SK-N-SH treated with all-trans-retinoic acid at 6 μM for 48 hours (cell line): ENCODE data around the gene IFT172.

Experiments
- ARNTL ChIP-seq: fragments of 450-650 bp; formaldehyde crosslinking; IDR thresholded peaks from 2 replicates; pipeline ENCODE4 v1.5.0; 2020; ENCODE audit warnings: low read depth, mild to moderate bottlenecking, moderate library complexity, borderline replicate concordance
- ESRRG ChIP-seq: fragments of 250-450 bp; sonication (Bioruptor Pico); IDR thresholded peaks from 2 replicates; pipeline ENCODE4 v1.6.1; 2021; ENCODE audit warnings: mild to moderate bottlenecking
- GLIS3 ChIP-seq: fragments of 250-450 bp; sonication (Bioruptor Pico); IDR thresholded peaks from 2 replicates; pipeline ENCODE4 v1.5.0; 2020; ENCODE audit warnings: mild to moderate bottlenecking, moderate library complexity
- ISL1 ChIP-seq: fragments of 250-450 bp; sonication (Bioruptor Pico); IDR thresholded peaks from 2 replicates; pipeline ENCODE4 v2.1.2; 2022; ENCODE audit warnings: mild to moderate bottlenecking, moderate library complexity
- PPARA ChIP-seq: fragments of 250-450 bp; sonication (Bioruptor Pico); IDR thresholded peaks from 2 replicates; pipeline ENCODE4 v1.5.0; 2020; ENCODE audit warnings: mild to moderate bottlenecking, borderline replicate concordance
- RARB ChIP-seq: fragments of 250-450 bp; sonication (Bioruptor Pico); IDR thresholded peaks from 2 replicates; pipeline ENCODE4 v1.8.0; 2021; ENCODE audit warnings: mild to moderate bottlenecking, moderate library complexity
- TOX ChIP-seq: fragments of 250-450 bp; sonication (Bioruptor Pico); IDR thresholded peaks from 2 replicates; pipeline ENCODE4 v1.8.0; 2021; ENCODE audit warnings: mild to moderate bottlenecking, moderate library complexity, borderline replicate concordance
- ZC3H10 ChIP-seq: fragments of 250-450 bp; sonication (Bioruptor Pico); IDR thresholded peaks from 2 replicates; pipeline ENCODE4 v1.5.1; 2021; ENCODE audit warnings: mild to moderate bottlenecking, moderate library complexity
- ZFP30 ChIP-seq: fragments of 450-650 bp; formaldehyde crosslinking; IDR thresholded peaks from 2 replicates; pipeline ENCODE4 v1.5.0; 2022; ENCODE audit warnings: mild to moderate bottlenecking, moderate library complexity
- ZNF70 ChIP-seq: fragments of 450-650 bp; formaldehyde crosslinking; IDR thresholded peaks from 2 replicates; pipeline ENCODE4 v1.5.0; 2020; ENCODE audit warnings: mild to moderate bottlenecking, moderate library complexity
- TF ChIP-seq, protein P1 (sequence below): fragments of 250-450 bp; sonication (Bioruptor Pico); IDR thresholded peaks from 2 replicates; pipeline ENCODE4 v1.8.0; 2021; ENCODE audit warnings: low read depth, mild to moderate bottlenecking, moderate library complexity, borderline replicate concordance
- TF ChIP-seq, protein P2 (sequence below): fragments of 250-450 bp; sonication (Bioruptor Pico); IDR thresholded peaks from 2 replicates; pipeline ENCODE4 v1.5.1; 2020; ENCODE audit warnings: low read depth, mild to moderate bottlenecking, moderate library complexity
- TF ChIP-seq, protein P3 (sequence below): fragments of 250-450 bp; sonication (Bioruptor Pico); IDR thresholded peaks from 2 replicates; pipeline ENCODE4 v1.8.0; 2020; ENCODE audit warnings: mild to moderate bottlenecking, moderate library complexity, borderline replicate concordance

DNA sequence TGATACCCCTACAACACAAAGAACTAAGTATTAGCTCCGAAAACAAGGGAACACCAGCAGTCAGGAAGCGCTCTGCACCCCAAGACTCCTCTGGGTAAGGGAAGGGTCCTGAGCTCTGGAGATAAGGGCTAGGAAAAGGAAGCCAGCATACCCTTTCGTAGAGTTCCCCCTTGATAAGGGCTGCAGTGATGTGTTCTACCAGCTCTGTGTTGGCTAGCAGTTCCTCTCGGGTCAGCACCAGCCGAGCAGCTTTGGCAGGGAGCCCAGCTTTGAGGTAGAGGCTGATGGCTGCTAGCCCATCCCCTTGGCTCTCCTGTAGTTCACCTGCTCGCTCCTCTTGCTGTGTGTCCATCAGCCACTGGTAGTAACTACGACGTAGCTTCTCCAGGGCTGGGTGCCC, 28.4 kb downstream of the IFT172 start:
- TF ChIP-seq ZC3H10 (CRISPR knock-in tag) (no peak), TOX (no peak), PPARA (CRISPR knock-in tag) (no peak), ZFP30 (CRISPR knock-in tag) (no peak), ESRRG (CRISPR knock-in tag) (no peak), ISL1 (no peak), RARB (CRISPR knock-in tag) (no peak), ZNF70 (CRISPR knock-in tag) (no peak), ARNTL (CRISPR knock-in tag) (no peak), GLIS3 (CRISPR knock-in tag) (no peak)
- TF ChIP-seq, protein P1, sequence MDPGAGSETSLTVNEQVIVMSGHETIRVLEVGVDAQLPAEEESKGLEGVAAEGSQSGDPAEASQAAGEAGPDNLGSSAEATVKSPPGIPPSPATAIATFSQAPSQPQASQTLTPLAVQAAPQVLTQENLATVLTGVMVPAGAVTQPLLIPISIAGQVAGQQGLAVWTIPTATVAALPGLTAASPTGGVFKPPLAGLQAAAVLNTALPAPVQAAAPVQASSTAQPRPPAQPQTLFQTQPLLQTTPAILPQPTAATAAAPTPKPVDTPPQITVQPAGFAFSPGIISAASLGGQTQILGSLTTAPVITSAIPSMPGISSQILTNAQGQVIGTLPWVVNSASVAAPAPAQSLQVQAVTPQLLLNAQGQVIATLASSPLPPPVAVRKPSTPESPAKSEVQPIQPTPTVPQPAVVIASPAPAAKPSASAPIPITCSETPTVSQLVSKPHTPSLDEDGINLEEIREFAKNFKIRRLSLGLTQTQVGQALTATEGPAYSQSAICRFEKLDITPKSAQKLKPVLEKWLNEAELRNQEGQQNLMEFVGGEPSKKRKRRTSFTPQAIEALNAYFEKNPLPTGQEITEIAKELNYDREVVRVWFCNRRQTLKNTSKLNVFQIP (CRISPR knock-in tag), result no peak
- TF ChIP-seq, protein P2, sequence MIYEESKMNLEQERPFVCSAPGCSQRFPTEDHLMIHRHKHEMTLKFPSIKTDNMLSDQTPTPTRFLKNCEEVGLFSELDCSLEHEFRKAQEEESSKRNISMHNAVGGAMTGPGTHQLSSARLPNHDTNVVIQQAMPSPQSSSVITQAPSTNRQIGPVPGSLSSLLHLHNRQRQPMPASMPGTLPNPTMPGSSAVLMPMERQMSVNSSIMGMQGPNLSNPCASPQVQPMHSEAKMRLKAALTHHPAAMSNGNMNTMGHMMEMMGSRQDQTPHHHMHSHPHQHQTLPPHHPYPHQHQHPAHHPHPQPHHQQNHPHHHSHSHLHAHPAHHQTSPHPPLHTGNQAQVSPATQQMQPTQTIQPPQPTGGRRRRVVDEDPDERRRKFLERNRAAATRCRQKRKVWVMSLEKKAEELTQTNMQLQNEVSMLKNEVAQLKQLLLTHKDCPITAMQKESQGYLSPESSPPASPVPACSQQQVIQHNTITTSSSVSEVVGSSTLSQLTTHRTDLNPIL (CRISPR knock-in tag), result no peak
- TF ChIP-seq, protein P3, sequence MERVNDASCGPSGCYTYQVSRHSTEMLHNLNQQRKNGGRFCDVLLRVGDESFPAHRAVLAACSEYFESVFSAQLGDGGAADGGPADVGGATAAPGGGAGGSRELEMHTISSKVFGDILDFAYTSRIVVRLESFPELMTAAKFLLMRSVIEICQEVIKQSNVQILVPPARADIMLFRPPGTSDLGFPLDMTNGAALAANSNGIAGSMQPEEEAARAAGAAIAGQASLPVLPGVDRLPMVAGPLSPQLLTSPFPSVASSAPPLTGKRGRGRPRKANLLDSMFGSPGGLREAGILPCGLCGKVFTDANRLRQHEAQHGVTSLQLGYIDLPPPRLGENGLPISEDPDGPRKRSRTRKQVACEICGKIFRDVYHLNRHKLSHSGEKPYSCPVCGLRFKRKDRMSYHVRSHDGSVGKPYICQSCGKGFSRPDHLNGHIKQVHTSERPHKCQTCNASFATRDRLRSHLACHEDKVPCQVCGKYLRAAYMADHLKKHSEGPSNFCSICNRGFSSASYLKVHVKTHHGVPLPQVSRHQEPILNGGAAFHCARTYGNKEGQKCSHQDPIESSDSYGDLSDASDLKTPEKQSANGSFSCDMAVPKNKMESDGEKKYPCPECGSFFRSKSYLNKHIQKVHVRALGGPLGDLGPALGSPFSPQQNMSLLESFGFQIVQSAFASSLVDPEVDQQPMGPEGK, result no peak
